PFSK-1 (cell line): ENCODE data around the gene PGAP3.

Experiments used
- FOXP2 ChIP-seq: optimal IDR thresholded peaks from 2 replicates; pipeline ENCODE3; 2011; ENCODE audit warnings: borderline replicate concordance, control low read depth, inconsistent platforms; ENCODE audit not compliant: insufficient read depth; ENCODE audit errors: extremely low read length, extremely low read depth
- POLR2AphosphoS5 ChIP-seq: IDR thresholded peaks from 2 replicates; pipeline ENCODE4 v1.6.1; 2012; ENCODE audit warnings: low read depth, mild to moderate bottlenecking, control low read depth, low read length, moderate library complexity
- SIN3A ChIP-seq: IDR thresholded peaks from 2 replicates; pipeline ENCODE4 v1.6.1; 2012; ENCODE audit warnings: mild to moderate bottlenecking, low read length, moderate library complexity, borderline replicate concordance; ENCODE audit not compliant: insufficient read depth
- TAF1 ChIP-seq: IDR thresholded peaks from 2 replicates; pipeline ENCODE4 v1.6.1; 2012; ENCODE audit warnings: low read length, control low read depth, borderline replicate concordance; ENCODE audit not compliant: insufficient read depth
- TF ChIP-seq, protein P1 (sequence below), 2 experiments: IDR thresholded peaks; 2 replicates each; pipeline versions ENCODE4 v1.6.1 to v1.8.0; 2011 to 2012; ENCODE audit warnings: low read depth in 2 of 2, low read length in 2 of 2, control low read depth in 1 of 2, inconsistent platforms in 1 of 2, mild to moderate bottlenecking in 1 of 2, moderate library complexity in 1 of 2; ENCODE audit not compliant: insufficient read depth in 1 of 2

Gene PGAP3

DNA sequence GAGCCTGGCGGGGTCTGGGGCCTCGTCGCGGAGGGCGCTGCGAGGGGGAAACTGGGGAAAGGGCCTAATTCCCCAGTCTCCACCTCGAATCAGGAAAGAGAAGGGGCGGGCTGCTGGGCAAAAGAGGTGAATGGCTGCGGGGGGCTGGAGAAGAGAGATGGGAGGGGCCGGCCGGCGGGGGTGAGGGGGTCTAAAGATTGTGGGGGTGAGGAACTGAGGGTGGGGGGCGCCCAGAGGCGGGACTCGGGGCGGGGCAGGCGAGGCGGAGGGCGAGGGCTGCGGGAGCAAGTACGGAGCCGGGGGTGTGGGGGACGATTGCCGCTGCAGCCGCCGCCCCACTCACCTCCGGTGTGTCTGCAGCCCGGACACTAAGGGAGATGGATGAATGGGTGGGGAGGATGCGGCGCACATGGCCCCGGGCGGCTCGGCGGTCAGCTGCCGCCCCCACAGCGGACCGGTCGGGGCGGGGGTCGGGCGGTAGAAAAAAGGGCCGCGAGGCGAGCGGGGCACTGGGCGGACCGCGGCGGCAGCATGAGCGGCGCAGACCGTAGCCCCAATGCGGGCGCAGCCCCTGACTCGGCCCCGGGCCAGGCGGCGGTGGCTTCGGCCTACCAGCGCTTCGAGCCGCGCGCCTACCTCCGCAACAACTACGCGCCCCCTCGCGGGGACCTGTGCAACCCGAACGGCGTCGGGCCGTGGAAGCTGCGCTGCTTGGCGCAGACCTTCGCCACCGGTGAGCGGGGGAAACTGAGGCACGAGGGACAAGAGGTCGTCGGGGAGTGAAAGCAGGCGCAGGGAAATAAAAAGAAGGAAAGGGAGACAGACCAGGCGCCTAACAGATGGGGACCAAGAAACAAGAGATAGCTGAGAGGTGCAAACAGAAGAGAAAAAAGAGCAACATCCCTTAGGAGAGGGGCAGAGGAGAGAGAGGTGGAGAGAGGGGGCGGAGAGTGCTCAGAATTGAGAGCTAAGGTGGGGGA is 19.6 kb downstream of the PGAP3 start, which contains the start of gene PNMT:
Gene PNMT (plus strand): TSS at position 509 of the 980 bp plus-strand sequence. CDS start 23 bp downstream, at position 532.
- TF ChIP-seq FOXP2 (no peak), TAF1 (no peak), POLR2AphosphoS5 (no peak), SIN3A (no peak)
- TF ChIP-seq, protein P1, sequence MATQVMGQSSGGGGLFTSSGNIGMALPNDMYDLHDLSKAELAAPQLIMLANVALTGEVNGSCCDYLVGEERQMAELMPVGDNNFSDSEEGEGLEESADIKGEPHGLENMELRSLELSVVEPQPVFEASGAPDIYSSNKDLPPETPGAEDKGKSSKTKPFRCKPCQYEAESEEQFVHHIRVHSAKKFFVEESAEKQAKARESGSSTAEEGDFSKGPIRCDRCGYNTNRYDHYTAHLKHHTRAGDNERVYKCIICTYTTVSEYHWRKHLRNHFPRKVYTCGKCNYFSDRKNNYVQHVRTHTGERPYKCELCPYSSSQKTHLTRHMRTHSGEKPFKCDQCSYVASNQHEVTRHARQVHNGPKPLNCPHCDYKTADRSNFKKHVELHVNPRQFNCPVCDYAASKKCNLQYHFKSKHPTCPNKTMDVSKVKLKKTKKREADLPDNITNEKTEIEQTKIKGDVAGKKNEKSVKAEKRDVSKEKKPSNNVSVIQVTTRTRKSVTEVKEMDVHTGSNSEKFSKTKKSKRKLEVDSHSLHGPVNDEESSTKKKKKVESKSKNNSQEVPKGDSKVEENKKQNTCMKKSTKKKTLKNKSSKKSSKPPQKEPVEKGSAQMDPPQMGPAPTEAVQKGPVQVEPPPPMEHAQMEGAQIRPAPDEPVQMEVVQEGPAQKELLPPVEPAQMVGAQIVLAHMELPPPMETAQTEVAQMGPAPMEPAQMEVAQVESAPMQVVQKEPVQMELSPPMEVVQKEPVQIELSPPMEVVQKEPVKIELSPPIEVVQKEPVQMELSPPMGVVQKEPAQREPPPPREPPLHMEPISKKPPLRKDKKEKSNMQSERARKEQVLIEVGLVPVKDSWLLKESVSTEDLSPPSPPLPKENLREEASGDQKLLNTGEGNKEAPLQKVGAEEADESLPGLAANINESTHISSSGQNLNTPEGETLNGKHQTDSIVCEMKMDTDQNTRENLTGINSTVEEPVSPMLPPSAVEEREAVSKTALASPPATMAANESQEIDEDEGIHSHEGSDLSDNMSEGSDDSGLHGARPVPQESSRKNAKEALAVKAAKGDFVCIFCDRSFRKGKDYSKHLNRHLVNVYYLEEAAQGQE (IDR thresholded peaks at IDR 0.05; ENCODE audit: insufficient read depth in 1 of 2, low read depth in 2 of 2, low read length in 2 of 2): no peak

DNA sequence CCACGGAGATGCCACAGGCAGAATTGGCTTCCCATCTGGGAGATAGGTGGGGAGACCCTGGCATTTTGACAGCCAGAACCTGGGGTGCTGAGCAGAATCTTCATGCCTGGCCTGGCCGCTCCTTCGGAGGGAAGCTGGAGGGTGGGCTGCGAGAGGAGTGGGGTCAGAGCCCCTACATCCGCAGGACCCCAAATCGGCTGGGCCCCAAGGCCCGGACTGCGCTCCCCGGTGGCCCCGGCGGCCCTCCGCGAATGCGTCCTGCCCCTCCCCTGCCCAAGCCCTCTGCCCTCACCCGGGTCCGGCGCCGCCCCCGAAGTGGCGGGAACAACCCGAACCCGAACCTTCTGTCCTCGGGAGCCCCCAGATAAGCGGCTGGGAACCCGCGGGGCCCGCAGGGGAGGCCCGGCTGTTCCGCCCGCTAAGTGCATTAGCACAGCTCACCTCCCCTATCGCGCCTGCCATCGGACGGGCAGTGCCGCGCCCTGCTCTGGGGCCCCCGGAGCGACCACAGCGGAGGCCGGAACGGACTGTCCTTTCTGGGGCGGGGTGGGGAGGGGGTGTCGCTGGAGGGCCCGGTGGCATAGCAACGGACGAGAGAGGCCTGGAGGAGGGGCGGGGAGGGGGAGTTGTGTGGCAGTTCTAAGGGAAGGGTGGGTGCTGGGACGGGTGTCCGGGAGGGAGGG is 20.5 kb downstream of the PGAP3 start:
- no peak for TF ChIP-seq FOXP2
- TF ChIP-seq SIN3A: no peak
- TF ChIP-seq TAF1: no peak
- TF ChIP-seq, protein P1 (IDR thresholded peaks at IDR 0.05; ENCODE audit: insufficient read depth in 1 of 2, low read depth in 2 of 2, low read length in 2 of 2): no peak
- TF ChIP-seq POLR2AphosphoS5: no peak

DNA sequence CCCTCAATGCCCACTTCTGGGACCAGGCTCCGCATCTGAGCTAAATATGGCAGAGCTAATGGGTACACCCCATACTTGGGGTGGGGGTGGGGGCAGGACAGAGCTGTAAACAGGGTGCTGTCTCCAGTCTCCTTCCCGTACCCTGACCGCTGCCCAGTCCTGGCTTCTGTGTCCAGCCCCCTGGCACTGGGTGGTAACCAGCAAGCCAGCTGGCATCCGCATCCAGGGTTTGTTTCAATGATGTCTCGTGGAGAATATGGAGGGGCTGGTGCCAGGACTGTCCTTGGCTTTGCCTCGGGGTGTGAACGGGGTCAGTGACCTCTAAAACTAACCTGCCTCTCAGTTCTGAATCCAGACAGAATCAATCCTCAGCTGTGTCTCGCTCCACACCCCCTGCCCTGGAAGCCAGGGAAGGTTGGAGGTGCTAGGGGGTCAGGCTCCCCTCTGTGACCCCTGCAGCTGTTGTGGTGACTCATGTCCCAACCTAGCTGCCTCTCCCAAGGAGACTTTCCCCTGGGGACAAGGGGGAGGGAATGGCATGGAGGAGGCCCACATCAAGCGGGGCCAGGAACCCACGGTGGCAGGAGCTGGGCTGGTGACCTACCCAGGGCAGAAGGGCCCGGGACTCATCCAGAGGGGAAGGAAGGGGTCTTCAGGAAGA is 21.1 kb downstream of the PGAP3 start:
- TF ChIP-seq SIN3A: no peak
- TF ChIP-seq FOXP2: no peak
- TF ChIP-seq TAF1: no peak
- TF ChIP-seq, protein P1 (IDR thresholded peaks at IDR 0.05; ENCODE audit: insufficient read depth in 1 of 2, low read depth in 2 of 2, low read length in 2 of 2): no peak
- TF ChIP-seq POLR2AphosphoS5: no peak

DNA sequence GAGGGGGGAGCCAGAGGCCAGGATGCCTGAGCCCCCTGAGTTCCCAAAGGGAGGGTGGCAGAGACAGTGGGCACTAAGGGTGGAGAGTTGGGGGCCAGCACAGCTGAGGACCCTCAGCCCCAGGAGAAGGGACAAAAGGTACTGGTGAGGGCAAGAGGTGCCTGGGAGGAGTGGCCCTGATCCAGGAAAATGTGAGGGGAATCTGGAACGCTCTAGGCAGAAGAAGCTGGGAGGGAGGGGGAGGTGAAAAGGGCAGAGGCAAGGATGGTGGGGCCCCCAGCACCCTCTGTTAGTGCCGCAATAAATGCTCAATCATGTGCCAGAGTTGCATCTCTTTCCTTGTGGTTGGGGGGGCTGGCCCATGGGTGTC is 21.6 kb downstream of the PGAP3 start:
- TF ChIP-seq FOXP2 (no peak), POLR2AphosphoS5 (no peak), TAF1 (no peak), SIN3A (no peak)
- TF ChIP-seq, protein P1 (IDR thresholded peaks at IDR 0.05; ENCODE audit: insufficient read depth in 1 of 2, low read depth in 2 of 2, low read length in 2 of 2): no peak
